Kidney capillary endothelial cell (primary cell): ENCODE measurements around the gene KRTAP21-2.
"Not testable (repeated sequence)": the region's sequence is repeated elsewhere in the genome, so short reads cannot be mapped to it uniquely, and the experiment has no call there.

Source experiments
- DNase-seq: peaks from one replicate; pipeline ENCODE4 v3.0.0-alpha.2; 2018; ENCODE audit warnings: low spot score

KRTAP21-2 gene

DNA sequence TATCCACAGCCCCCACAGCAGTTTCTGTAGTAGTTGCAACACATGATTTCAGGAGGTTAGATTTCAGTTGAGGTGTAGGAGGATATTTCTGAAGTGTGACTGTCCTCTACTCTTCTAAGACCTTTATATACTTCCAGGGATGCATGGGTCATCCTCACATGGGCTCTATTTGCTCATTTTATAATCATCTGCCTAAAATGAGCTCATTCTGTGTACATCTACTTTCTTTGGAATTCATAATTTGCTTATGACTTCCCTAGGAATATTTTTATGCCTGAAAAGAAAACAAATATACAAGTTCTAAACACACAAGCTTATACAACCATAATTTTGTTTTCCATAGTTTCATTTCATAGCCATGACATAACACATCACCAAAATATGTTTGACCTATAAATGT, at the start of gene KRTAP21-2:
Gene KRTAP21-2, minus strand, starts transcription at position 101 of the 400 bp plus-strand sequence. Its CDS starts 57 bp downstream, at position 44.
- no peak for DNase-seq

DNA sequence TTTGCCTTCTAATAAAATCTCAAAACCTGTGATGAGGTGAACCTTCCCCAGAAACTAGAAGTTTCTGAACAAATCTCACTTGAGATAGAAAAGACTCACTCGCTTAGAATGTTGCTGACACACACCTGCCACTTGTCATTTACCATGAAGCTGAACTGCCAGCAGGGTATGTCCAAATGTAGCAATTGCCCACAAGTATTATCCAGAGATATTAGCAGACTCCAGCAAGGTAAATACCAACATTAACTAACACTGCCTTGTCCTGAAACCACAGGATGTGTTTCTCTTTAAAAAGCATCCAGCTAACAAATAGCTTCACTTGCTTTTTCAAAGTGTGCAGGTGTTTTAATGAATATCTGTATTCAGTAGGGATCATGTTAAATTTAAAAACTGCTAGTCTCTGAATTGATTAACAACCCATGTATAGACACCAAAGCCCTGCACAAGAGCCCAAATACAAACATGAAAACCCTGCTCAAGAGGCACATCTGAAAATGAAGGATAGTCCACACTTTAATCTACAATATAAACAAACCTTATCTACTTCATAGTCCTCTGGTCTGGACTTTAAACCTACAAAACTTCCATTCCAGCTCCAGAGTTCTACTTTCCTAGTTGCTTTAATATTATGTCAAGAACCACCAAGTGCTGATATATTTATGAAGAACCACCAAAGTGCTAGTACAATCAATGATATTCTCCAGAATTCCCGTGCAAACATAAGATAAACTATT, 46.7 kb upstream of the KRTAP21-2 start:
- DNase-seq, result no peak

DNA sequence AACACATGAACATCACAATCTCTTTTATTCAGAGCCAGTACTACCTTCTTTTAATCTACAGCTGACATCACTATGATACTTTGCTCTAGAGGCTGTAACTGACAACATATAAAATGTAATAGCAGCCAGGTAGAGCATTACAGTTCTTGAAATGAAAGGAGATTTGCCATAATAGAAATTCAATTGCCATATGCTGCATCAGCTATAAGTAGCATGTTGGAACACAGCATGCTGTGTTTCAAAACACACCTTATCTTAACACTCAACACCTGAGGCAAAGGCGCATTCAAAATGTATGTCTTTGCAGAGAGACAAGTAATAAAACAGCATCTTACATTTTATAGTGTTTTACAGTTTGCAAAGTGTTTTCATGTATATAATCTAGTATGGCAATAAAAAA, 32.2 kb upstream of the KRTAP21-2 start:
- no peak for DNase-seq

DNA sequence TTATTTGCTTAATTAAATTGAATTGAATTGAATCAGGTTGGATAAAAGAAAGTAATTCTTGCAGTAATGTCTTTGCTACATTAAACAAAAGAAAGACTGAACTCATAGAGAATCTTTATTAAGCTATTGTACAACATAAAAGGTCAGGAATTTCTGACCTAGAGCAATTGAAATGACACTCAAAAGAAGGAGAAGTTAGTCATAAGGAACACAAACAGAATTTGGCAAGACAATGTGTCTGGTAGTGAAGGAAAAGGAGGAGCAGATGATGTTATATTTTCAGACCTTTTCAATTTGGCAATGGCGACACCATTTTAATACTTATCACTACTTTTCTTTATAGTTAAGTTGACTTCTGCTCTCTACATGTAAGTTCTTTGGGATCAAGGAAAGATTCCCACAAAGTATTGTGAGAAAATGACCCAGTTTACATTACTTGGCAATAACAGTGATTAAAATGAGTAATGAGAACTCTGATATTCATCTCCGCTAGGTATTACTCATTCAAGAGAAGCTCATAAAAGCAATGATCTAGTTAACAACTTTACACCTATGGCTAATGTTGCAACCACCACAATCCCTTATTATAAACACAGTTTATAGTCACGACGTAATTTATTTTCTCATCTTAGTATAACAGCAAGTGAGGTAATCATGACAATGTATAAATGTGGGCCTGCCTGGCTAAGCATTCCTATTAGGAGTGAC, 22.8 kb upstream of the KRTAP21-2 start:
- no peak for DNase-seq

DNA sequence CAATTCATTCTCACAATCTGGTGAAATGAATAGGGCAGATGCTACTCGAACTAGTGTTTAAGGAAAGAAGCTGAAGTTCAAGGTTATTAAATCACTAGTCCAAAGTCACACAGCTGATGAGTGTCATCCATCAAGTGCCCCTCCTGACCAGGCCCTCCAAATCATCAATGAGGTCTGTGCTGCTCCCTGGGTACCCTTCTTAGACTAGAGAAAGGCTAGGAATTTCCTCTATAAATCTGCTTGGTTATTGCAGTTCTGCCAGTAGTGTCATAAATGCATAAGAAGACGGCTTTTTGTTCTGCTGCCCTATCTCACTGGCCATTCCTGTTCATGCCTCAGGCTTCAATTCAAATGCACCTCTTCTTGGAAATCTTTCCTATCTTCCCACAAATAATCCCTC, 13.7 kb upstream of the KRTAP21-2 start:
- no peak for DNase-seq

DNA sequence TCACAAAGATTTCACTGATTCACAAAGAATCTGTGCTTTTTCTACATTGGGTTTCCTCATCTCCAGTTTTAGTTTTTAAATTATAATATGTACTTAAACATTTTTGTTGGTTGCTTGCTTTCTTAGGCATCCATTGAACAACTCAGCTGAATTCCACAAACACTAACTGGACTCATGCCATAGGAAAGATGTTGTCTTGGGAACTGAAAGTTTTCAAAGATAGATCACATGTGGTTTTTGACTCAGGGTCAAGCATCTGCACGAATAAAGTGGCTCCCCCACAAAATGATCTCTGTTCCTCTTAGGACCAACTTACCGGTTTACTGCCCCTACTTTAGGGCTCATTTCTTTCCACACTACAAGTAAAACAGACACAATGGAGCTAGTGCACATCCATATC, 11.2 kb upstream of the KRTAP21-2 start:
- no peak for DNase-seq

DNA sequence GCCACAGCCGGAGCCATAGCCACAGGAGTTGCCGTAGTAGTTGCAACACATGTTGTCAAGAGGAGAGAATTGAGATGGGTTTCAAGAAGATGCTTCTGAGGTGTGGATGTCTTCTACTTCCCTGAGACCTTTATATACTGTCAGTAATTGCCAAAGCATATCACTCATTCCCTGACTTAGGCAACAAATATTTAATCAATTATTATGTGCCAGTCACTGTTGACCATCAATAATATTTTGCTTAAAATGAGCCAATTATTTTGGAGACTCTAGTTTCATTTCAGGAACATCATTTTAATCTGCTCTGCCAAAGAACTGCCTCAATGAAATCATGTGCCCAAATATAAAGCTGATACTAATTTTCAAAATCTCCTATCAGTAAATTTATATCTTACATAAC, 8.3 kb upstream of the KRTAP21-2 start, which contains the start of gene KRTAP21-1:
Gene KRTAP21-1, minus strand, starts transcription at position 101 of the 400 bp plus-strand sequence. Its CDS starts 50 bp downstream, at position 51.
- not testable (repeated sequence) for DNase-seq

DNA sequence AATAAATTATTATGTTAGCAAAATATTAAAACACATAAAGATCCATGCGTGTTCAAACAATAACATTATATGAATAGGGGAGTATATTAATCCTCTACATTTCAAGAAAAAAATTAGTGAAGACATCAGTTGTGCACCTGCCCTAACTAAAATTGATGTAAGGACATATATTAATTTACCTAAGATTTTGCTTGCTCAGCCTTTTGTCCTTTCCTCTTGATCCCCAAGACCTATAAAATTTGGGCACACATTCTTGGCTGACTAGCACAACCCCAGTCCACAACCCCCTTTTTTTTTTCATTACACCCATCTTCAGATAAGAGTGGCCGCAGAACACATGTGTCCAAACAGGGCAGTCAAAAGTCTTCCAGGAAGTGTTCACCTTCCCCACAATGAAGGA, 6.6 kb downstream of the KRTAP21-2 start:
- DNase-seq, result no peak

DNA sequence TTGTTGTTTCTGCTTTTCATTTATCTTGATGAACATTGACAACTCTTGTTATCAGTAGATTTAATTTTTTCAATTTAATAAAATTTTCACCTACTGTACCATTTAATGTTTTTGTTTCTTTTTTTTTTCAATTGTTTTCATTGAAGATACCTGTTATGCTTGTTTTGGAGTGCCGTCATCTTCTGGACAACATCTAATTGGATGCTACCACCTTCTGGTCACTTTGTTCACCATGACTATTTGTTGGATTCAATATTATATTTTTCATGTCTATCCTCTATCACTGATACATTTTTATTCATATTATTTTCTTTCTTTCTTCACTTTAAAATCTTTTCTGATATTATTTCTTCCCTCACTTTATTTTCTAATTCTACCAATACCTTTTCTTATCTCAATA, 14.0 kb downstream of the KRTAP21-2 start:
- DNase-seq, result no peak

DNA sequence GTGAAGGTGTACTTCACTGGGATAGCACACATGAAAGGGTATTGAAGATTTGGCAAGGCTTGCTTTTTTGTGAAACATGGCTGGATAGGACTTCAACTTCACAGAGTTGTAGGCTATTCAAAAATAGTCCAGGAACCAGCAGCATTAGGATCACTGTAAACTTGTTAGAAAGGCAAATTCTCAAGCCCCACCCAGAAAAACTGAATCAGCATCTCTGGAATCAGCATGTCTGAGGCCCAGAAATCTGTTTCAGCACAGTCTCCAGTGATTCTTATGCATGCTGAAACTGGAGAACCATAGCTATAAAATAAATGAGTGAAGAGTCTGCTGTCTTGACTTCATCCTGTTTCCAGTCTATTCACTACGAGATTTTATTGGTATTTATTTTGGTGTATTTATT, 20.3 kb downstream of the KRTAP21-2 start:
- DNase-seq, result no peak

DNA sequence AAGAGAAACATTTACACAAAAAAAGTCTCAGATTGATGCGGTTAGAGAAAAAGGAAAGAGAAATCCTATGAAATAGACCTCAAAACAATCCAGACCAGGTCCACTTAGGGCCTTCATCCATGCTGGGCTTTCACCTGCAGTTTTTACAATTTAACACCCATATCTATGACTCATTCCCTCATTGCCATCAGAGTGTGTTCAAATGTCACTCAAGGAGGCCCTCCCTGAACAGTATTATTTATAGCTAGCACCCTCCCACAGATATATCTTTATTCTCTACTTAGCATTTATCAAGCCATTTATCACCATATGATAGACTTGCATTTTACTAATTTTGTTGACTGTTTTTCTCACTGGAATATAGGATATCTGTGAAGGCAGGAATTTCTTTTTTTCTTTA, 27.7 kb downstream of the KRTAP21-2 start:
- no peak for DNase-seq

DNA sequence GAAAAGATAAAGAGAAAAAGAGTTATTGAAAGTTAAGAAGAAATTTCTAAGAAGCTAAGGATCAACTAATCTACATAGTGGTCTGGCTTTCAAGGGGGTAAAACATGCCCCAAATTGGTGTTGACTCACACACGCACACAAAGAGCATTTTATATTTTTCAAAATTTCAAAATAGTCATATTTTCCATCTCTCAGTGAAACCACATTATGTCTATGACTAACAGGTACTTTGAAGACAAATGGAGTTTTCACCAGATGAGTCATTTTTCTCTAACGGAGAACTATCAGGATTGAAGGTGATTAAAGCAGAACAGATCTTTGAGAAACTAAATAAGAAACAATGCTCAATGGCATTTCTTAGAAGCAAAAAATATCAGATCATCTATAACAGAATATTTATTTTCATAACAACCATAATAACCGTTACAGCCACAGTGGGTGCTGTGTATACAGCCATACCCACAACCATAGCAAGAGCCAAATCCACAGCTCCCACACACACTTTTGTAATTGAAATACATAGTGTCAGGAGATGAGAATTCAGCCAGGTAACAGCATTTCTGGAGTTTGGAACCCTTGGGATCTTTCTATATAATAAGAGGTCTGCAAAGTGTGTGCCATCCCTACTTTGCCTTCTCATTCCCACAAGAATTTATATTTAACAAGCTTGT, 28.7 kb downstream of the KRTAP21-2 start, which contains the start of gene KRTAP21-3:
Gene KRTAP21-3, minus strand, starts transcription at position 539 of the 671 bp plus-strand sequence. Its CDS starts 18 bp downstream, at position 521.
- no peak for DNase-seq

DNA sequence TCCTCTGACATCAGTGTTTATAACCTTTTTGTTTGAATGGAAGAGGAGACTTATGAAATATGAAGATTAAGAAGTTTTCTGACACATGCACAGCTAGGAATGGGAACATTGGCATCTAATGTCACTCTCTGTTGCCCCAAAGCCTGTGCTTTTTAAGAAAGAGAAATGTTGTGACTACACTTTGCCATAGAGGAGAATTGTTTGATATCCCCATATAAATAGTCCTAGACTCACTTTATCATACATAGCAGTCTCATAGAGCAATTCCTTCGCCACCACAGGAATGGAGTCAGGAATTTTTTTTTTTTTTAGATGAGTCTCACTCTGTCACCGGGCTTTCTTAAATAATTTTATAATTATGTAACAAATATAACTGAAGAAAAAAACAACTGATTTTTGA, 30.0 kb downstream of the KRTAP21-2 start:
- no peak for DNase-seq

DNA sequence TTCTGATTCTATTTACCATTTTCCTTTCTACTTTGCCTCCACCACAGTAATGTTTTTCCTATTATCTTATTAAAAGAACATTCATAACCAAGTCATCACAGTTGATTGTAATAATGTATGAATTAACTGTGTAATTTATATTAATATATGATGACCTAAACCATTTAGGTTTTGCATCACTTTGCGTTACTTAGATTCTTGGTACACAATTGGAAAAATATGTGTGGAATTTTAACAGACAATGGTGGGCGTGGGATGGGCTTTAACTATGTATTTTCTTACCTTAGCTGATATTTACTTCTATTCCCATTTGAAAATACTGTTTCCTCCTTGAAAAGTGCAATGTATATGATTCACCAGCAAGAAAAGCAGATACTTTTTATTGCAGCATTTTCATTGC, 32.1 kb downstream of the KRTAP21-2 start:
- no peak for DNase-seq

DNA sequence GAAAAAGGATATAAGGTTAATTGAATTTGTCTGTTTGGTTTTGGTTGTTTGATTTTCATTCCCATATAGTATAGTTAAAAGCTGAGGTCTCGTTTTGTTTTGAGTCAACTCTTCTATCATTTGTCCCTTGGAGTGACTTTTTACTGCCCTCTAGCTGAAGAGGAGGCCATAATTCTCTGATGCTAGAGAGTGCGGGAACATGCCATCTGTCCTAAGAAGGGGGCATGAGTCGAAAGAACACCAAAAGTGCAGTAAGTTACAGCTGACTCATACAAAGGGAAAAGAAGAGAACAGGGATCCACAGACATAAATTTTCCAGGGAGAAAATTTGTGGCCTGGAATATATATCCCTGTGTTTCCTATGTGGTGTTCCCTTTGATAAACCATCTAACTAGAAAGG, 32.6 kb downstream of the KRTAP21-2 start:
- DNase-seq, result no peak

DNA sequence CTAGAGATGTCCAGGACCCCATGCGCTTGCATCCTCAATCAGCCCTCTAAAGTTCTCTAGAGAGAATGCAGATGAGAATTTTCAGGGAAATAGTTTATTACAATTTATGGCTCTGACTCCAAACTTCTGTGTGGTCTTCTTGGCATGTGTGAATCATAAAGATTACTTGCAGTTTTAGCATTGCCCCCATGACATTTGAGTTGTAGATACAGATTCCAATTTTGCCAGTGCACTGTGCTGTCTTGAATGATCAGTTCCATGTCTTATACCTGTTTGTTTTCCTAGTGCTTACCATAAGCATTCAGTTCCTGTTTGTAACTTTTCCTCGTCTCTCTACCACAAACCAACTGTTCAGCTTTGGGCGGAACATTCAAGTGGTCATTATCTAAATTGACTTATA, 33.3 kb downstream of the KRTAP21-2 start:
- DNase-seq, result no peak

DNA sequence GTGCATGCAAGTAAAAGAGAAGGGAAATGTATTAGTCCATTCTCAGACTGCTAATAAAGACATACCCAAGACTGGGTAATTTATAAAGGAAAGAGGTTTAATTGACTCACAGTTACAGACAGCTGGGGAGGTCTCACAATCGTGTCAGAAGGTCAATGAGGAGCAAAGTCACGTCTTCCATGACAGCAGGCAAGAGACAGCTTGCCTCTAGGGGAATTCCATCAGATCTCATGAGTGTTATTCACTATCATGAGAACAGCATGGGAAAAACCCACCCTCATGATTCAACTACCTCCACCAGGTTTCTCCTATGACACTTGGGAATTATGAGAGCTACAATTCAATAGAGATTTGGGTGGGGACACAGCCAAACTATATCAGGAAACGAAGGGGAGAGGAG, 36.6 kb downstream of the KRTAP21-2 start:
- no peak for DNase-seq

DNA sequence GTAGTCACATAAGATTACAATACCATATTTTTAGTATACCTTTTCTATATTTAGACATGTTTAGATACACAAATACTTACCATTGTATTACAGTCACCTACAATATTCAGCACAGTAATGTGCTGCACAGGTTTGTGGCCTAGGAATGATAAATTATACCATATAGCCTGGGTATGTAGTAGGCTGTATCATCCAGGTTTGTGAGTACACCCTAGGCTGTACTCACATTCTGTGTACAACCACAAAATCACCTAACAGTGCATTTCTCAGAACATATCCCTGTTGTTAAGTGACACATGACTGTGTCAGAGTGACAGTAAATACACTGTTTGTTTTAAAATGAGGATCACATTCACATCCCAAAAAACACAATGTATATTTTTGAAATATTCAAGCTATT, 39.6 kb downstream of the KRTAP21-2 start:
- no peak for DNase-seq
